Measurements from ENCODE around the gene ZBTB47. TPM values are rescaled to one million over a fixed set of nuclear protein-coding genes. Genes with fewer than 3 reads are reported as not detected.
A peak's percentile ranks its signal among the peaks of the same experiment; 100 is the strongest.

ZBTB47 gene
- total and polyA plus RNA-seq, 5 donors from 2014 or later, result 0.49 TPM; not detected in 4

DNA sequence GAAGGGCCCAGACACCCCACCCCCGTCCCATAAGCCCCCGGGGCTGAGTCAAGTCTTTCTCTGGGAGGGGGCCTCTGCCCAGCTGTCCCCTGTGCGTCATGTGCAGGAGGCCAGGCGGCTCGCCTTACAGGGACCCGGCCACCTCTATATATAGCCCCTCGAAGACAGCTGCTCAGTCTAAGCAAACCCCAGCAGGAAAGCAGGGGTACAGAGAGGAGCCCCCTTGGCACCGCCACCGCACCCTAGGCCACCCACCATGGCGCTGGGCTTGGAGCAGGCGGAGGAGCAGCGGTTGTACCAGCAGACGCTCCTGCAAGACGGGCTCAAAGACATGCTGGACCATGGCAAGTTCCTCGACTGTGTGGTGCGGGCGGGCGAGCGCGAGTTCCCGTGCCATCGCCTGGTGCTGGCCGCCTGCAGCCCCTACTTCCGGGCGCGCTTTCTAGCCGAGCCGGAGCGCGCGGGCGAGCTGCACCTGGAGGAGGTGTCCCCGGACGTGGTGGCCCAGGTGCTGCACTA, 31.9 kb downstream of the ZBTB47 start, which contains the start of gene KLHL40:
TSS of gene KLHL40 (plus strand) at position 175 of the 519 bp plus-strand sequence. CDS start at position 257, 82 bp downstream.
- peaks cover 0 to 12% (median 0%) of the 10 kb centered on the region in 4 donors for H3K4me1 Mint-ChIP-seq
- ATAC-seq (ENCODE audit: low read depth in 2 of 2), result no peak
- no peaks in the 10 kb centered on the region for H3K4me1 ChIP-seq (ENCODE audit: control insufficient read depth, insufficient read depth, low read length, poor library complexity, severe bottlenecking)
- H3K36me3 ChIP-seq (ENCODE audit: control insufficient read depth, insufficient read depth, low read length), result no peaks in the 10 kb centered on the region
- no peaks in the 10 kb centered on the region for H3K9me3 ChIP-seq (ENCODE audit: control insufficient read depth in 2 of 2, low read length in 2 of 2)
- H3K27me3 Mint-ChIP-seq, result peaks cover 10% of the 10 kb centered on the region
- no peak within 1 kb of the TSS for H3K4me3 Mint-ChIP-seq
- H3K36me3 Mint-ChIP-seq, result no peaks in the 10 kb centered on the region
- H3K27ac ChIP-seq (ENCODE audit: insufficient read depth, low read length, poor library complexity, severe bottlenecking), result no peak within 1 kb of the TSS
- no peak for DNase-seq
- H3K4me3 ChIP-seq (ENCODE audit: low read depth, low read length), result no peak within 1 kb of the TSS
- H3K27ac Mint-ChIP-seq, result no peak within 1 kb of the TSS
- no peaks in the 10 kb centered on the region for H3K27me3 ChIP-seq (ENCODE audit: control insufficient read depth, insufficient read depth, low read length)
- H3K9me3 Mint-ChIP-seq, result peaks cover 0 to 3% (median 0%) of the 10 kb centered on the region in 7 donors

DNA sequence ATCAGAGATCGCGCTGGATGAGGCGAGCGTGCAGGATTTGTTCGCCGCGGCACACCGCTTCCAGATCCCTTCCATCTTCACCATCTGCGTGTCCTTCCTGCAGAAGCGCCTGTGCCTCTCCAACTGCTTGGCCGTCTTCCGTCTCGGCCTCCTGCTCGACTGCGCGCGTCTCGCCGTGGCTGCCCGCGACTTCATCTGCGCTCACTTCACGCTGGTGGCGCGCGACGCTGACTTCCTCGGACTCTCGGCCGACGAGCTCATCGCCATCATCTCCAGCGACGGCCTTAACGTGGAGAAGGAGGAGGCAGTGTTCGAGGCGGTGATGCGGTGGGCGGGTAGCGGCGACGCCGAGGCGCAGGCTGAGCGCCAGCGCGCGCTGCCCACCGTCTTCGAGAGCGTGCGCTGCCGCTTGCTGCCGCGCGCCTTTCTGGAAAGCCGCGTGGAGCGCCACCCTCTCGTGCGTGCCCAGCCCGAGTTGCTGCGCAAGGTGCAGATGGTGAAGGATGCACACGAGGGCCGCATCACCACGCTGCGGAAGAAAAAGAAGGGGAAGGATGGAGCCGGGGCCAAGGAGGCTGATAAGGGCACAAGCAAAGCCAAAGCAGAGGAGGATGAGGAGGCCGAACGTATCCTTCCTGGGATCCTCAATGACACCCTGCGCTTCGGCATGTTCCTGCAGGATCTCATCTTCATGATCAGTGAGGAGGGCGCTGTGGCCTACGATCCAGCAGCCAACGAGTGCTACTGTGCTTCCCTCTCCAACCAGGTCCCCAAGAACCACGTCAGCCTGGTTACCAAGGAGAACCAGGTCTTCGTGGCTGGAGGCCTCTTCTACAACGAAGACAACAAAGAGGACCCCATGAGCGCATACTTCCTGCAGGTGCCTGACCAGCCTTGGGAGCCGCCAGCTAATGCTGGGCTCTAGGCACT, 32.7 kb downstream of the ZBTB47 start:
- Mint-ChIP-seq H3K27me3 (peaks cover 10% of the 10 kb centered on the region), H3K9me3 (peaks cover 0 to 3% (median 0%) of the 10 kb centered on the region in 7 donors), H3K4me3 (no peak overlapping the region), H3K27ac (no peak overlapping the region), H3K4me1 (peaks cover 0 to 12% (median 0%) of the 10 kb centered on the region in 4 donors), H3K36me3 (no peaks in the 10 kb centered on the region)
- ATAC-seq (ENCODE audit: low read depth in 2 of 2) (no peak), DNase-seq (peak in 1 of 3 donors; percentile 7)
- no peaks in the 10 kb centered on the region for H3K4me1 ChIP-seq (ENCODE audit: control insufficient read depth, insufficient read depth, low read length, poor library complexity, severe bottlenecking)
- H3K27me3 ChIP-seq (ENCODE audit: control insufficient read depth, insufficient read depth, low read length), result no peaks in the 10 kb centered on the region
- H3K27ac ChIP-seq (ENCODE audit: insufficient read depth, low read length, poor library complexity, severe bottlenecking), result no peak overlapping the region
- H3K9me3 ChIP-seq (ENCODE audit: control insufficient read depth in 2 of 2, low read length in 2 of 2), result no peaks in the 10 kb centered on the region
- no peaks in the 10 kb centered on the region for H3K36me3 ChIP-seq (ENCODE audit: control insufficient read depth, insufficient read depth, low read length)
- H3K4me3 ChIP-seq (ENCODE audit: low read depth, low read length), result no peak overlapping the region

DNA sequence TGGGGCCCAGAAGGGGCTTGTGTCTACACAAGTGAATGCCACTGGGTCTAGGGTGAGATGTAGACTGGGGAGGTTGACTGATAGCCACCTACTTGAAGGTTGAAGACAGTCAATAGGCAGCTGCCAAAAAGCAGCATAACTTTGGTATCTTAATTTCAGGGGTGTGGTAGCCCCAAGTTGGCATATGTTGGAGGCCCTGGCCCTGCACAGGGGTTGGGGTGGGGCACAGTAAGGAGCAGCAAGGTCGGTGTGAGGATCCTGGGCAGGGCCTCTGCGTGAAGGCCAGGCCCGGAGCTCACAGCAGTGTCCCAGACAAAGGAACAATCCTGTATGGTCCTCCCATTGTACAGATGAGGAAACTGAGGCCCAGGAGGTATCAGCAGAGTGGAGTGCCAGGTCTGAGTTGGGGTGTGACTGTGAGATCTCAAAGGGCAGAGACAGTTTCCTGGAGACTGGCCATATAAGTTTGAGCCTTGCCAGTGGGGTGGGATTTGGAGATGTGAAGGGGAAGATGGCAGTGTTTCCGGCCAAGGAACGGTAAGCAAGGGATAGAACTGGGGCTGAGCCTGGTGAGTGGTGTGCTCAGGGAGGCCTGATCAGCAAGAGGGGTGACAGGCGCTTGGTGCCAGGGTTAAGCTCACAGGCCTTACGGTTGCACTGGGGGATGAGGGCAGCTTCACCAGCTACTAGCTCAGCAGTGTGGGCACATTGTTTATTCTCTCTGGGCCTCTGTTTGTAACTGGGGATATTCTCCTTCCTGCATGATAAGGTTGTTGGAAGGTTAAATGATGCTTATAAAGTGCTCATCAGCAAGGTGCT, 33.5 kb downstream of the ZBTB47 start:
- DNase-seq (no peak), ATAC-seq (ENCODE audit: low read depth in 2 of 2) (no peak)
- no peak overlapping the region for H3K27ac ChIP-seq (ENCODE audit: insufficient read depth, low read length, poor library complexity, severe bottlenecking)
- no peaks in the 10 kb centered on the region for H3K4me1 ChIP-seq (ENCODE audit: control insufficient read depth, insufficient read depth, low read length, poor library complexity, severe bottlenecking)
- H3K9me3 ChIP-seq (ENCODE audit: control insufficient read depth in 2 of 2, low read length in 2 of 2), result no peaks in the 10 kb centered on the region
- H3K4me3 ChIP-seq (ENCODE audit: low read depth, low read length), result no peak overlapping the region
- no peaks in the 10 kb centered on the region for H3K27me3 ChIP-seq (ENCODE audit: control insufficient read depth, insufficient read depth, low read length)
- Mint-ChIP-seq H3K36me3 (no peaks in the 10 kb centered on the region), H3K27ac (no peak overlapping the region), H3K4me3 (no peak overlapping the region), H3K4me1 (peaks cover 0 to 12% (median 0%) of the 10 kb centered on the region in 4 donors), H3K27me3 (peaks cover 10% of the 10 kb centered on the region), H3K9me3 (peaks cover 0 to 1% (median 0%) of the 10 kb centered on the region in 7 donors)
- no peaks in the 10 kb centered on the region for H3K36me3 ChIP-seq (ENCODE audit: control insufficient read depth, insufficient read depth, low read length)

- no peak overlapping the region for H3K27ac Mint-ChIP-seq
- H3K36me3 Mint-ChIP-seq, result no peaks in the 10 kb centered on the region
- H3K4me3 ChIP-seq (ENCODE audit: low read depth, low read length), result no peak overlapping the region
- no peaks in the 10 kb centered on the region for H3K27me3 ChIP-seq (ENCODE audit: control insufficient read depth, insufficient read depth, low read length)
- no peak for DNase-seq
- H3K4me3 Mint-ChIP-seq, result no peak overlapping the region
- H3K4me1 Mint-ChIP-seq, result peaks cover 0 to 12% (median 0%) of the 10 kb centered on the region in 4 donors
- no peaks in the 10 kb centered on the region for H3K4me1 ChIP-seq (ENCODE audit: control insufficient read depth, insufficient read depth, low read length, poor library complexity, severe bottlenecking)
- H3K36me3 ChIP-seq (ENCODE audit: control insufficient read depth, insufficient read depth, low read length), result no peaks in the 10 kb centered on the region
- no peak overlapping the region for H3K27ac ChIP-seq (ENCODE audit: insufficient read depth, low read length, poor library complexity, severe bottlenecking)
- H3K9me3 Mint-ChIP-seq, result peaks cover 0 to 1% (median 0%) of the 10 kb centered on the region in 7 donors
- peaks cover 6% of the 10 kb centered on the region for H3K27me3 Mint-ChIP-seq
- no peaks in the 10 kb centered on the region for H3K9me3 ChIP-seq (ENCODE audit: control insufficient read depth in 2 of 2, low read length in 2 of 2)
- ATAC-seq (ENCODE audit: low read depth in 2 of 2), result no peak
Observed at GRCh38 chr3:42688016-42688415, 34.5 kb downstream of the ZBTB47 start.

DNA sequence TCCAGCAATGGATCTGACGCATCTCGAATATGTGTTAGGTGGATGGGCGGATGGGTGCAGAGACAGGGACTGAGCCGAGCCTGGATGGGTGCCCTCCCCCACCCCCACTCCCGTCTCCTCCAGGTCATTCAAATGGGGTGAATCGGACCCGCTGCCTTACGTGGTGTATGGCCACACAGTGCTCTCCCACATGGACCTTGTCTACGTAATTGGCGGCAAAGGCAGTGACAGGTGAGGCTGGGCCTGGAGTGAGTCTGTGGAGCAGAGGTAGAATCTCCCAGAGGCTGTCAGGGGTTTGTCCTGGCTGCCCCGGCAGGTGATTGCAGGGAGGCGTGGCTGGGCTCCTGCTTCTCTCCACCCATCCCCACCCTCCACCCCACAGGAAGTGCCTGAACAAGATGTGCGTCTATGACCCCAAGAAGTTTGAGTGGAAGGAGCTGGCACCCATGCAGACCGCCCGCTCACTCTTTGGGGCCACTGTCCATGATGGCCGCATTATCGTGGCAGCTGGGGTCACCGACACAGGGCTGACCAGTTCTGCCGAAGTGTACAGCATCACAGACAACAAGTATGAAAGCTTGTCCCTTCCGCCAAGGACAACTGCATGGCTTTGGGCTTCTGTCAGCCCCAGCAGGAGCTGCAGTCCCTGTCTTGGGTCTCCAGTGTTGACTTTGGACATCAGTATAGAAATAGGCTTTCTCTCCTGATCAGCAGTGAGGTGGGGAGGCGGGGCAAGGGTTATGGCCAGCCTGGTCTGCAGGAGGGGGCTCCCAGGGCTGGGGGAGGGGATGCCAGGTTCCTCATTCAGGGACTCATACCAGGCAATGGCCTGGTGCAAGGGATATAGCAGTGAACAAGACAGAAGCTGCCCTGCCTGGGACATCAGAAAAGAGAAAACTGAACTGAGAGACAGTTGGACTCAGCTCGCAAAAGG, 35.3 kb downstream of the ZBTB47 start:
- Histone ChIP-seq H3K27ac (ENCODE audit: insufficient read depth, low read length, poor library complexity, severe bottlenecking) (no peak overlapping the region), H3K9me3 (ENCODE audit: control insufficient read depth in 2 of 2, low read length in 2 of 2) (no peaks in the 10 kb centered on the region), H3K4me1 (ENCODE audit: control insufficient read depth, insufficient read depth, low read length, poor library complexity, severe bottlenecking) (no peaks in the 10 kb centered on the region), H3K4me3 (ENCODE audit: low read depth, low read length) (no peak overlapping the region), H3K27me3 (ENCODE audit: control insufficient read depth, insufficient read depth, low read length) (no peaks in the 10 kb centered on the region), H3K36me3 (ENCODE audit: control insufficient read depth, insufficient read depth, low read length) (no peaks in the 10 kb centered on the region)
- Mint-ChIP-seq H3K9me3 (peaks cover 0 to 1% (median 0%) of the 10 kb centered on the region in 7 donors), H3K27me3 (peaks cover 5% of the 10 kb centered on the region), H3K27ac (no peak overlapping the region), H3K4me1 (peaks cover 0 to 12% (median 0%) of the 10 kb centered on the region in 4 donors), H3K36me3 (no peaks in the 10 kb centered on the region), H3K4me3 (no peak overlapping the region)
- ATAC-seq (ENCODE audit: low read depth in 2 of 2), result no peak
- no peak for DNase-seq

DNA sequence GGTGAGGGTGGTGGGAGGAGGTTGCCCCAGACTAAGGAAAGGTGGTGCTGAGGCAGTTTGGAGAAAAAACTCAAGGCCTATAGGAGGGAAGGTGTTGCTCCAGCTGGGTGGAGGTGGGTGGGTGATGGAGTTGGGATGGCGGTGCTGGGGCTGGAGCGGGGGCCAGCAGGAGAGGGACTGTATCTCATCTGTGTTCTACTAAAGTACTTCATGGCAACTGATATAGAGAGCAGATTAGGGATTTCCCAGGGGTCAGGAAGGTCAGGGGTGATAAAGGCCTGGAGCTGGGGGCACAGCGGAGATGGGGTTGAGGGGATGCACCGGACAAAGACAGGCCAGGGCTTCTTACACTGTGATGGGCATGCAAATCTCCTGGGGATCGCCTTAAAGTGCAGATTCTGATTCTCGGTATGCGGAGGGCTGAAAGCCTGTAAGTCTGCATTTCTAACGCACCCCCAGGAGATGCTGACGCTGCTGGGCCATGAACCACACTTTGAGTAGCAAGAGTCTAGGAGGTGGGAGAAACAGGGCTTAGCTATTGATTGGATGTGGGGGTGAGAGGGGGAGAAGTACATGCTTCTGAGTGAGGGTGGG, 36.0 kb downstream of the ZBTB47 start:
- Mint-ChIP-seq H3K36me3 (no peaks in the 10 kb centered on the region), H3K4me3 (no peak overlapping the region), H3K4me1 (peaks cover 0 to 12% (median 0%) of the 10 kb centered on the region in 4 donors), H3K27ac (no peak overlapping the region), H3K9me3 (peaks cover 0 to 1% (median 0%) of the 10 kb centered on the region in 7 donors), H3K27me3 (peaks cover 2% of the 10 kb centered on the region)
- no peak overlapping the region for H3K27ac ChIP-seq (ENCODE audit: insufficient read depth, low read length, poor library complexity, severe bottlenecking)
- no peaks in the 10 kb centered on the region for H3K27me3 ChIP-seq (ENCODE audit: control insufficient read depth, insufficient read depth, low read length)
- H3K4me1 ChIP-seq (ENCODE audit: control insufficient read depth, insufficient read depth, low read length, poor library complexity, severe bottlenecking), result no peaks in the 10 kb centered on the region
- H3K4me3 ChIP-seq (ENCODE audit: low read depth, low read length), result no peak overlapping the region
- H3K36me3 ChIP-seq (ENCODE audit: control insufficient read depth, insufficient read depth, low read length), result no peaks in the 10 kb centered on the region
- ATAC-seq (ENCODE audit: low read depth in 2 of 2) (no peak), DNase-seq (no peak)
- H3K9me3 ChIP-seq (ENCODE audit: control insufficient read depth in 2 of 2, low read length in 2 of 2), result no peaks in the 10 kb centered on the region
